ENCODE measurements around the gene MAP3K7CL.
"Not testable (repeated sequence)": the region's sequence is repeated elsewhere in the genome, so short reads cannot be mapped to it uniquely, and the experiment has no call there.

The MAP3K7CL gene

GRCh38 chr21:29163341-29164115 lies 33.1 kb downstream of the MAP3K7CL start:
- H3K4me3 ChIP-seq (ENCODE audit: low read length) = no peak overlapping the region
- DNase-seq (ENCODE audit: low read depth, low spot score) = no peak

GRCh38 chr21:29164323-29164942 lies 34.0 kb downstream of the MAP3K7CL start:
- no peak overlapping the region for H3K4me3 ChIP-seq (ENCODE audit: low read length)
- DNase-seq (ENCODE audit: low read depth, low spot score) = no peak

- no peak for DNase-seq (ENCODE audit: low read depth, low spot score)
- H3K4me3 ChIP-seq (ENCODE audit: low read length) = no peak overlapping the region
Observed at GRCh38 chr21:29166323-29166722, 35.9 kb downstream of the MAP3K7CL start.

- no peak overlapping the region for H3K4me3 ChIP-seq (ENCODE audit: low read length)
- no peak for DNase-seq (ENCODE audit: low read depth, low spot score)
Observed at GRCh38 chr21:29166853-29167252, 36.4 kb downstream of the MAP3K7CL start.

- H3K4me3 ChIP-seq (ENCODE audit: low read length); DNase-seq (ENCODE audit: low read depth, low spot score): not testable (repeated sequence)
Observed at GRCh38 chr21:29167481-29167880, 37.0 kb downstream of the MAP3K7CL start.

GRCh38 chr21:29168891-29169315 lies 38.5 kb downstream of the MAP3K7CL start:
- H3K4me3 ChIP-seq (ENCODE audit: low read length) = no peak overlapping the region
- no peak for DNase-seq (ENCODE audit: low read depth, low spot score)

GRCh38 chr21:29170944-29171343 lies 40.5 kb downstream of the MAP3K7CL start:
- no peak overlapping the region for H3K4me3 ChIP-seq (ENCODE audit: low read length)

GRCh38 chr21:29172282-29172681 lies 41.8 kb downstream of the MAP3K7CL start:
- no peak for DNase-seq (ENCODE audit: low read depth, low spot score)
- H3K4me3 ChIP-seq (ENCODE audit: low read length) = no peak overlapping the region

More at GRCh38 chr21:29170944-29171343, 40.5 kb downstream of the MAP3K7CL start:
- DNase-seq (ENCODE audit: low read depth, low spot score) = no peak

- H3K4me3 ChIP-seq (ENCODE audit: low read length) = no peak overlapping the region
- DNase-seq (ENCODE audit: low read depth, low spot score) = no peak
Observed at GRCh38 chr21:29174607-29175013, 44.2 kb downstream of the MAP3K7CL start.

GRCh38 chr21:29175408-29176134 lies 45.1 kb downstream of the MAP3K7CL start:
- DNase-seq (ENCODE audit: low read depth, low spot score) = no peak
- H3K4me3 ChIP-seq (ENCODE audit: low read length) = no peak overlapping the region

- H3K4me3 ChIP-seq (ENCODE audit: low read length) = no peak overlapping the region
- no peak for DNase-seq (ENCODE audit: low read depth, low spot score)
Observed at GRCh38 chr21:29176471-29177120, 46.2 kb downstream of the MAP3K7CL start.

- DNase-seq (ENCODE audit: low read depth, low spot score) = no peak
- no peak overlapping the region for H3K4me3 ChIP-seq (ENCODE audit: low read length)
Observed at GRCh38 chr21:29177800-29178199, 47.4 kb downstream of the MAP3K7CL start.

- DNase-seq (ENCODE audit: low read depth, low spot score) = no peak
- no peak overlapping the region for H3K4me3 ChIP-seq (ENCODE audit: low read length)
Observed at GRCh38 chr21:29178926-29179325, 48.5 kb downstream of the MAP3K7CL start.

GRCh38 chr21:29179503-29179902 lies 49.1 kb downstream of the MAP3K7CL start:
- DNase-seq (ENCODE audit: low read depth, low spot score) = no peak
- no peak overlapping the region for H3K4me3 ChIP-seq (ENCODE audit: low read length)

- DNase-seq (ENCODE audit: low read depth, low spot score) = no peak
- H3K4me3 ChIP-seq (ENCODE audit: low read length) = no peak overlapping the region
Observed at GRCh38 chr21:29181799-29182470, 51.5 kb downstream of the MAP3K7CL start.

GRCh38 chr21:29182691-29183092 lies 52.2 kb downstream of the MAP3K7CL start:
- H3K4me3 ChIP-seq (ENCODE audit: low read length) = no peak overlapping the region
- no peak for DNase-seq (ENCODE audit: low read depth, low spot score)

GRCh38 chr21:29184037-29184436 lies 53.6 kb downstream of the MAP3K7CL start:
- H3K4me3 ChIP-seq (ENCODE audit: low read length) = no peak overlapping the region
- DNase-seq (ENCODE audit: low read depth, low spot score) = no peak

- DNase-seq (ENCODE audit: low read depth, low spot score) = no peak
- no peak overlapping the region for H3K4me3 ChIP-seq (ENCODE audit: low read length)
Observed at GRCh38 chr21:29185172-29185571, 54.7 kb downstream of the MAP3K7CL start.

GRCh38 chr21:29185633-29186032 lies 55.2 kb downstream of the MAP3K7CL start:
- DNase-seq (ENCODE audit: low read depth, low spot score) = no peak
- H3K4me3 ChIP-seq (ENCODE audit: low read length) = no peak overlapping the region

All from Jurkat, Clone E6-1 (cell line).